Small intestine (tissue), 7 donors: ENCODE data around the gene CD164. TPM values are rescaled to one million over a fixed set of nuclear protein-coding genes. Genes with fewer than 3 reads are reported as not detected.

Experiments used
- DNase-seq, 2 donors: peaks; one replicate each; pipeline versions ENCODE4 v3.0.0 to v3.0.0-alpha.2; 2013
- FAIRE-seq: peaks from 2 replicates; lab custom pipeline; 2012; peaks lifted over from hg19 to GRCh38; lab: Jason Lieb, UNC
- H3K27ac ChIP-seq, 3 donors: one replicate each; pipeline ENCODE4 v1.5.1; 2013; ENCODE audit warnings: low read length in 2 of 3, mild to moderate bottlenecking in 2 of 3, control low read depth in 1 of 3, inconsistent platforms in 1 of 3, low read depth in 1 of 3, moderate library complexity in 1 of 3
- H3K27me3 ChIP-seq, 3 donors: one replicate each; pipeline ENCODE4 v1.6.1; 2013; ENCODE audit warnings: low read length in 3 of 3, inconsistent platforms in 1 of 3; ENCODE audit not compliant: control insufficient read depth in 3 of 3, insufficient read depth in 3 of 3
- H3K36me3 ChIP-seq, 3 donors: one replicate each; pipeline ENCODE4 v1.6.1; 2013; ENCODE audit warnings: low read length in 3 of 3, inconsistent platforms in 1 of 3, low read depth in 1 of 3, mild to moderate bottlenecking in 1 of 3, moderate library complexity in 1 of 3; ENCODE audit not compliant: control insufficient read depth in 3 of 3, insufficient read depth in 2 of 3
- H3K4me1 ChIP-seq, 3 donors: one replicate each; pipeline ENCODE4 v1.6.1; 2013; ENCODE audit warnings: low read length in 2 of 3, inconsistent platforms in 1 of 3, low read depth in 1 of 3, mild to moderate bottlenecking in 1 of 3, moderate library complexity in 1 of 3; ENCODE audit not compliant: control insufficient read depth in 3 of 3, insufficient read depth in 2 of 3
- H3K4me3 ChIP-seq, 3 donors: one replicate each; pipeline ENCODE4 v1.5.1; 2013; ENCODE audit warnings: low read length in 3 of 3, control low read depth in 1 of 3, inconsistent platforms in 1 of 3, low read depth in 1 of 3, mild to moderate bottlenecking in 1 of 3, moderate library complexity in 1 of 3
- H3K9me3 ChIP-seq, 2 donors: one replicate each; pipeline ENCODE4 v1.6.1; 2013; ENCODE audit warnings: low read depth in 1 of 2, low read length in 1 of 2; ENCODE audit not compliant: control insufficient read depth in 2 of 2, insufficient read depth in 1 of 2
- WGBS, 3 donors: extraction: QIAGEN DNeasy Blood & Tissue Kit; methylation state at CpG; one replicate each; pipeline ENCODE4 v1.1.7; 2013; 5-methylcytosine and 5-hydroxymethylcytosine counted together
- polyA plus RNA-seq, 4 donors: library from polyadenylated mRNA; stranded (reverse) in 3 of 4; unstranded in 1 of 4; fragments of 200-250 nt in 3 of 4; fragments of 120-200 nt in 1 of 4; gene quantifications; one replicate each; pipeline versions ENCODE4 v1.2.1 to v1.2.3, GENCODE V29; 2013
- donor health status: healthy with polysubstance abuse.
- donor health status: control.
- donor health status: control.
- donor health status: Bipolar disorder and iron deficiency.
- donor health status: healthy.

The CD164 gene
- polyA plus RNA-seq, 4 donors, result 151 to 737 (median 172) TPM

DNA sequence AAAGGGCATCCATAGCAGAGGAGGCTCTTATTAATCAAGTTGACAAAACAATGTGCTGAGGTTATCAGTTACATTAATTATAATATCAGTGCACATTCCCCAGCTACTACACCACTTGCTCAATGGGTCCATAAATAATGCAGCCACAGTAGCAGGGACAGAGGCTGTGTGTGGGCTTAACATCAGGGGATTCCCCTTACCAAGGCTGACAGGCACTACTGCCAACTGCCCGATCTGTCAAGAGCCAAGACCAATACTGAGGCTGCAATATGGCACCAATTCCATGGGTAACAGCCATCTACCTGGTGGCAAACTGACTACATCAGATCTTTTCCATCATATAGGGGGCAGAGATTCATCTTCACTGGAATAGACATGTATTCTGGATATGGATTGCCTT, 22.0 kb downstream of the CD164 start:
- Histone ChIP-seq H3K4me3 (no peak overlapping the region), H3K27me3 (no peaks in the 10 kb centered on the region), H3K4me1 (peaks cover 0 to 3% (median 0%) of the 10 kb centered on the region in 3 donors), H3K27ac (no peak overlapping the region), H3K36me3 (peaks cover 9 to 34% (median 27%) of the 10 kb centered on the region in 3 donors), H3K9me3 (peaks cover 0 to 26% of the 10 kb centered on the region in 2 donors)
- no peak for DNase-seq
- WGBS, 3 donors, result 98 to 100% (median 100%) methylated on average over 1 of the region's 1 CpG
- no peak for FAIRE-seq

DNA sequence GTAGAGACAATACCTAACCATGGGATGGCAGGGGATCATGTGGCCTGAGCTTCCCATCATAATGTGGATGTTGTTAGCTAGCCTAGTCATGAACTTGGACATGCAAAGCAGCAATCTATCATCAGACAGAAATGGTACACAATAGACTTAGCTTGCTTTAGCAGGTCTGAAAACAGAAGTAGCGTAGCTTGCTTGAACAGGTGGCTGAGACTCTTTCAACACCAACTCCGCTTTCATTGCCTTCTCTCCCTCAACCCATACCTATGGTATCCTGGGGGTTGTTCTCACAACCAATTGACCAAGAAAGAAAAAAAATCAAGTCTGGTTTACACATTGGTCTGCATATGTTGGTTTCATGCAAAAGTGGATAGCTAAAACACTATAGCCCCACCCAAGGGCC, 23.0 kb downstream of the CD164 start:
- no peak for DNase-seq
- H3K4me3 ChIP-seq, result no peak overlapping the region
- no peak overlapping the region for H3K27ac ChIP-seq
- peaks cover 0 to 3% (median 0%) of the 10 kb centered on the region in 3 donors for H3K4me1 ChIP-seq
- 94 to 98% (median 97%) methylated on average over 2 of the region's 2 CpGs for WGBS, 3 donors
- peaks cover 0 to 26% of the 10 kb centered on the region in 2 donors for H3K9me3 ChIP-seq
- H3K36me3 ChIP-seq, result peaks cover 9 to 32% (median 24%) of the 10 kb centered on the region in 3 donors
- no peak for FAIRE-seq
- no peaks in the 10 kb centered on the region for H3K27me3 ChIP-seq

DNA sequence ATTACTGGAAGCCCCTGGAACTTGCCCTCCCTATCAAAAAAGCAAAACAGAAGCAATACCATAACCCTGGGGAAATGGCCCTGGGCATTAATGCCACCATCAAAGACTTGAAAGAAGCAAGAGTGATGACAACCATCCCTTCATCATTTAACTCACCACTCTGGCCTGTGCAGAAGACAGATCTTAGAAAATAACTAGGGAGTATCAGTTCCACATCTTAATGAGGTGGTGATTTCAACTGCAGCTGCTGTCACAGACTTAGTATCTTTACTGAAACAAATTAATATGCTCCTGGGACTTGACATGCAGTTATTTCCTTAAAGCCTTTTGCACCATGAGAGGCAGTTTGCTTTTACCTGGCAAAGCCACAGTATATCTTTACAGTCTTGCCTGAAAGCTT, 24.1 kb downstream of the CD164 start:
- Histone ChIP-seq H3K9me3 (peaks cover 0 to 26% of the 10 kb centered on the region in 2 donors), H3K36me3 (peaks cover 9 to 28% (median 24%) of the 10 kb centered on the region in 3 donors), H3K27me3 (no peaks in the 10 kb centered on the region), H3K4me1 (peaks cover 0 to 3% (median 0%) of the 10 kb centered on the region in 3 donors), H3K4me3 (no peak overlapping the region), H3K27ac (no peak overlapping the region)
- DNase-seq (no peak), FAIRE-seq (no peak)

DNA sequence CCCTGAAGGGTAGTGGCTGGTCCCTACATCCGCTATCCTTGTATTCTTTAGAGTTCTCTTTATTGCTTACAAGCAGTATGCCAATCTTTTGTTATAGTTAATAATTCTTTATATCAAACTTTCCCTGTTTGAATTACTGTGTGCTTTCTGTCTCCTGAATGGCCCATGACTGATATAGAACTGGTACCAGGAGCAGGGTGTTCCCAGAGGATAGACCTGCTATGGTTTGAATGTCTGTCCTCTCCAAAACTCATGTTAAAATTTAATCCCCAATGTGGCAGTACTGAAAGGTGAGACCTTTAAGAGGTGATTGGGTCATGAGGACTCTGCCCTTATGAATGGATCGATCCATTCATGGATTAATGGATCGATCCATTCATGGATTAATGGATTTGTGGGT, 26.0 kb downstream of the CD164 start:
- WGBS, 3 donors, result 96 to 99% (median 97%) methylated on average over 3 of the region's 3 CpGs
- no peak overlapping the region for H3K4me3 ChIP-seq
- no peak overlapping the region for H3K27ac ChIP-seq
- FAIRE-seq, result no peak
- peaks cover 8 to 12% (median 9%) of the 10 kb centered on the region in 3 donors for H3K4me1 ChIP-seq
- H3K27me3 ChIP-seq, result no peaks in the 10 kb centered on the region
- DNase-seq, result no peak
- peaks cover 0 to 15% of the 10 kb centered on the region in 2 donors for H3K9me3 ChIP-seq
- peaks cover 0 to 22% (median 12%) of the 10 kb centered on the region in 3 donors for H3K36me3 ChIP-seq

DNA sequence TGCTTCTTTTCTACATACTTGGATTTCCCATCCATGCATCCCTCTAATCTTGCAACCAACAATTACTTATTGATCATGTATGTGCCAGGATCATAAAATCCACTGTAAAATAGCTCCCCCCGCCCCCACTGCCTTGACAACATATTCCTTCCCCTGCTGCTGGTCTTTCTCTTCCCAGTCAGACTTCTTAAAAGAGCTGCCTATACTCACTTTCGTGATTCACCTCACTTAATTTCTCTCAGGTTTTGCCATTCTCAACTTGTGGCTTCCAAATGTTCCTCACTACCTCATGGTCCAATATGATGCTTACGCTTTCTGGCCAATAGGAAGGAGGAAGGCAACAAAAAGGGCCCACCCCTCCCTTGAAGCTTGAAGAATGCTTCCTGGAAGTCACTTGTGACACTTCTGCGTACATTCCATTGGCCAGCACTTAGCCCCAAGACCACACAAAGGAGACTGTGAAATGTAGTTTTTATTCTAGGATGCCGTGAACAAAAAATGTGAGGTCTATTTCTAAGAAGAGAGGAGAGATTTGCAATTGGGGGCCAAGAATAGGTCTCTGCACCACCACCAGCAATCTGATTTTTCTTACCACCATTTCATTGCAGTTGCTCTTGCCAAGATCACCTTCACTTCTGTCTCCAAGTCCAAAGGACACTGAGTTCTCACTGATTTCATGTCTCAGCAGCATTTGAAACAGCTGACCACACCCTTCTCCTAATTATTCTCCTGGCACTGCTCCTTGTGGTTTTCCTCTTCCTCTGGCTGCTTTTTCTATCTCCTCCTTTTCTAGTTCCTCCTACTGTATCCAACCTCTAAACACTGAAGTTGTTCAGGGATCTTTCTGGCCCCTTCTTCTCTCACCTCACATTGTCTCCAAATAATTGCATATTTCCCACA, 30.8 kb downstream of the CD164 start:
- peaks cover 0 to 6% (median 2%) of the 10 kb centered on the region in 3 donors for H3K36me3 ChIP-seq
- H3K9me3 ChIP-seq, result peaks cover 0 to 7% of the 10 kb centered on the region in 2 donors
- no peak overlapping the region for H3K4me3 ChIP-seq
- peaks cover 18 to 58% (median 19%) of the 10 kb centered on the region in 3 donors for H3K4me1 ChIP-seq
- FAIRE-seq (no peak), DNase-seq (peak; percentile 74 to 95)
- 72 to 80% (median 74%) methylated on average over 5 of the region's 5 CpGs for WGBS, 3 donors
- no peaks in the 10 kb centered on the region for H3K27me3 ChIP-seq
- H3K27ac ChIP-seq, result peak overlapping the region; percentile 68 to 85 (median 80)

DNA sequence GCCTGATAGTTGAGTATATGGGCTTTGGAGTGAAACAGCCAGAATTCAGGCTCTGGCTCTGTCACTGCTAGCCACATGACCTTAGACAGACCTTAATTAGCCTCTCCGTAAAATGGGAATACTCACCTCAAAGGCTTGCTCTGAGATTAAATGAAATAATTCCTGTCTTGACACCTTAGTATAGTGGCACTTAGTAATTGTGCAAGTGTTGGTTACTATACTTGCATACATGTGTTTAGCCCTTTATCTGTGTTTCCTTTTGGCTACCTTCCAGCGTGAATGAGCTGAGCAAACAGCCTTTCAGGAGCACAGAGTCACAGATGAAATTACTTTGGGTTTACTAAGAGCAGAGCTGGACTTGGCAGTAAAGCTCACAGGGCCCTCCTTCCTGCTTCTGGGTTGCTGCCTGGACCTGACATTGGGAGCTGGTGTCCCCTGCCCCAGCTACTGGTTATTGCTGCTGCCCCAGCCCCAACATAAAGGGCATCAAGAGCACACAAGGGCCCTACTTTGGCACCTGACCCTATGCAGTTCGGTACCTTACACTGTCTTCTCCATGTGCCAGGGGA, 32.8 kb downstream of the CD164 start:
- H3K27ac ChIP-seq, result peak overlapping the region; percentile 85 to 88 (median 87)
- H3K9me3 ChIP-seq, result no peaks in the 10 kb centered on the region
- peaks cover 18 to 58% (median 19%) of the 10 kb centered on the region in 3 donors for H3K4me1 ChIP-seq
- DNase-seq, result peak; percentile 92 to 98
- 21 to 50% (median 33%) methylated on average over 3 of the region's 3 CpGs for WGBS, 3 donors
- no peaks in the 10 kb centered on the region for H3K27me3 ChIP-seq
- H3K36me3 ChIP-seq, result no peaks in the 10 kb centered on the region
- H3K4me3 ChIP-seq, result no peak overlapping the region
- FAIRE-seq, result no peak

DNA sequence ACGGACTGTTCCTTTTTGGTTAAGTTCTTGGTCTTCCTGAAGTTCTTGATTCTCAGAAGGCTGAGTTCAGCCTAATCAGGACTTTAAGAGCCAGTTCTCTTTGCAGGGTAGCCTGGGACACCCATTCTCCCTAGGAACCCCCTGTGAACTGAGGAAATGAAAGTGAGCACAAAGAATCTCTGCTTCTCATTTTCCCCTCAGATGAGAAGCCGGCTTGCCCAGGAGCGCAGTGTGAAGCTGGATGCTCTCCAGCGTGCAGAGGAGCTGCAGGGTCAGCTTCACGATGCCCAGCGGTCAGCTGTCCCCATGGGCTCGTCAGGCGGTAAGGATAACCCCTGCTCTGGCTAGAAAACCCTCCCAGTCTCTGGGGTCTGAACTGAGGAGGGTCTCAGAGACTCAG, 34.0 kb downstream of the CD164 start:
- Histone ChIP-seq H3K4me1 (peaks cover 18 to 62% (median 19%) of the 10 kb centered on the region in 3 donors), H3K4me3 (no peak overlapping the region), H3K27me3 (no peaks in the 10 kb centered on the region), H3K27ac (peak overlapping the region; percentile 72 to 80 (median 76)), H3K9me3 (no peaks in the 10 kb centered on the region), H3K36me3 (no peaks in the 10 kb centered on the region)
- WGBS, 3 donors, result 72 to 88% (median 74%) methylated on average over 8 of the region's 8 CpGs
- DNase-seq (no peak), FAIRE-seq (no peak)

DNA sequence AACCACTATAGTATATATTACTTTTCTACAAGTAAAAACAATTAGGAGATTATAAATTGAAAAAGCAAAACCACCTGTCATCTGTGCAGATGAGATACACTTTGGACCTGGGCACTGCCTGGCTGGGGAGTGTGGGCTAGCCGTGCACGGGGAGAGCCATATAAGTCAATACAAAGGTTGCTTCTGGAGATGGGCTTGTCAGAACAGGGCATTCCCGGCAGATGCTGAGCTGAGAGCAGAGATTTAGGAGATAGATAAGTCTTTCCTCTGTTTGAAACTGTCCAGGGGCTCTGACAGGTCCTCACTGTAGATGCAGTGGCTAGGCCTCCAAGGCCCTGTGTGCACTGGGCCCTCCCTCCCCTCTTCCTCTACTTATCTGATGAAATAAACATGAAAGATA, 34.5 kb downstream of the CD164 start:
- Histone ChIP-seq H3K9me3 (no peaks in the 10 kb centered on the region), H3K4me1 (peaks cover 18 to 62% (median 19%) of the 10 kb centered on the region in 3 donors), H3K27ac (peak overlapping the region; percentile 72 to 80 (median 76)), H3K36me3 (no peaks in the 10 kb centered on the region), H3K4me3 (no peak overlapping the region), H3K27me3 (no peaks in the 10 kb centered on the region)
- FAIRE-seq (no peak), DNase-seq (peak; percentile 87 to 92)
- WGBS, 3 donors, result 18 to 52% (median 47%) methylated on average over 3 of the region's 3 CpGs
